HG02884 (cell line): Measurements from ENCODE around the gene ZNF296.

Experiments used
- ATAC-seq: cut with Tn5 transposase; IDR thresholded peaks from one replicate; pipeline ENCODE4 v1.9.1; 2021; ENCODE audit warnings: mild to moderate bottlenecking, moderate library complexity; ENCODE audit not compliant: unreplicated experiment

The ZNF296 gene

GRCh38 chr19:45103508-45104319 is 27.4 kb upstream of the ZNF296 start:
- no peak for ATAC-seq

- ATAC-seq = no peak
Measured at GRCh38 chr19:45103156-45103507, 26.9 kb upstream of the ZNF296 start.

DNA sequence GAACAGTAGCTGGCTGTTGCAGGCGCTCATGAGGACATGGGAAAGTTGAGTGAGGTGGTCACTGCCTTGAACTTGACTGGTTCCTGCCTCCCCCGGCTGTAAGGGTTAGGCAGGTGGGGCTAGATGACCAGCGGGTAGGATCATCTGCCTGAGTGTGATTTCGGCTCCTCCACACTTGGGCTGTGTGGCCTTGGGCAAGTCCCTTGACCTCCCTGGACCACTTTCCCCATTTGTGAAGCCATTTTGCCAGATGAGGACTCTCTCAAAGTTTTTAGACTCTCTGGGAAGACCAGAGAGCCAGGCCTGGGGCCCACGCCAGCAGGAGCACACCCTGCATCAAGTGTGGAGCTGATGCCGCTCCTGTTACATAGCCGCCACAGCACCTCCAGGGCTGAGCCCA is 26.2 kb upstream of the ZNF296 start:
- no peak for ATAC-seq

- no peak for ATAC-seq
Measured at GRCh38 chr19:45101806-45102205, 25.5 kb upstream of the ZNF296 start.

- ATAC-seq = no peak
Measured at GRCh38 chr19:45100846-45101252, 24.6 kb upstream of the ZNF296 start.

GRCh38 chr19:45100201-45100600 is 23.9 kb upstream of the ZNF296 start:
- no peak for ATAC-seq

- ATAC-seq = no peak
Measured at GRCh38 chr19:45099467-45100191, 23.4 kb upstream of the ZNF296 start.

DNA sequence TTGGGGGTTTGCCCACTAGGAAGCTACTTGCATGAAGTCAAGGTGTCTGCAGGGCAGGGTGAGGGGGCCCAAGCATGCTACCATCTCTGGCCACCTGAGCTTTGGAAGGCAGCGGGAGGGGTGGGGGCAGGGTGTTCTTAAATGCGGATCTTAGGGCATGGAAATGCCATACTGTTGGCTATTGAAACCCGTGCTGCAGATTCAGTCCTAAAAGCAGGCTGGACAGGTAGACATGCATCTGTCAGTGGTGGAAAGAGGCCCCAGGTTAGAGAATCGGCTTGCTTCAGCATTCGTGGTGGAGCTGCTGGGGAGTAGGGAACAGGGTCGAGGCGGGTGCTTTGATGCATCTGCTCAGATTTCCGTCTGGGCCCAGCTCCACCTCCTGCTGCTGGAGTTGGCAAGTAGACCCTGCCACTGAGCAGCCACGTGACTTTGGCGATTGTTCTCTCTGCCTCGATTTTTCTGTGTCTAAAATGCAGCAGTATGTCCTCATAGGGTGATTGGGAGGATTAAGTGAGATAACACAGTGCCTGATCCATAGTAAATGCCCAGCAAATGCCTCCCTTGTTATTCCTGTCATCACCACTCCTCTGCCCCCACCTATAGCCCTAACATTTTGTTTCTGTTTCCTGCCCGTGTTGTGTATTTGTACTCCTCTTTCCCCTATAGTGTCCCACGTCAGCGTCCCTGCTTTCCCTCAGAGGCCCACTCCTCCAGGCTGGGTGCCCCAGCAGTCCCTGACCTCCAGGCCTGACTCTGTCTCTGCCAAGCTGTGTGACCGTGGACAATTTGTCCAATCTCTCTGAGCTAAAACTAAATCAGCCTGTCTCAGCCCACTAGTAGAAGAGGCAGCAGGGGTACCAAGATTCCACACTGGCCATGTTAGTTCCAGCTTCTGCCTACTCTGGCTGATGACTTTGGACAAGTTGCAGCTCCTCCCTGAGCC is 22.5 kb upstream of the ZNF296 start:
- ATAC-seq = no peak

DNA sequence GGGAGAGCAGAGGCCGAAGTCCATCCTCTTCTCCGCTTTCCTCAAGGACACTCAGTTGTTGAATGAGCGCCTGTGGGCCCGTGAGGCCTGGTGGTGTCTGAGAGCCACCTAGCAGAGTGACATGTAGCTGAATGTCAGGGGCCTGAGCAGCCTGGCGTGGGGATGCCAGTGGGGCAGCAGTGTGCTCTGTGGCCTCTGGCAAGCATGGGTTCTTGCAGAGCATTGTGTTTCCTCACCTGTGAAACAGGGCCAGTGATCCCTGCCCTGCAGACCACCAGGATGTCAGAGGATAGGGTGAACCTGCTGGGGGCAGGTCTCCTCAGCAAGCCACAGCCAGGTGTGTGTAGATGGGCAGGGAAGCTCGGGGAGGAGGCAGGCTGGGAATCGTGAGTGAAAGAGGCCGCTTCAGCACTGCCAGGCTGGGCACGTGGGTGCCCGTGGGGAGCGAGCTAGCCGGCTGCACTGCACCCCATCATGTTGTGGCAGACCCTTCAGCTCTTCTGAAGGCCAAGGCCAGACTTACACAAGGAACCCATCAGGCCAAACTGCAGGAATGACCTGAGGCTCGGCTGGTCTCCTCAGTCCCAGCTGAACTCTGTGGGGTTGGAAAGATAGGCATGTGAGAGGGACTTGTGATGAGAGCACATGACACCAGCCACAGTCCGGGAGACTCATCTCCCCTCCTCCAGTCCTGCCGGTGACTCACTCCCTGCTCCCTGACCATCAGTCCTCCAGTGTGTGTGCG is 21.7 kb upstream of the ZNF296 start:
- ATAC-seq = no peak

GRCh38 chr19:45097450-45097775 is 21.1 kb upstream of the ZNF296 start:
- ATAC-seq = no peak

- no peak for ATAC-seq
Measured at GRCh38 chr19:45096700-45097099, 20.4 kb upstream of the ZNF296 start.

GRCh38 chr19:45095496-45096413 is 19.5 kb upstream of the ZNF296 start:
- no peak for ATAC-seq

DNA sequence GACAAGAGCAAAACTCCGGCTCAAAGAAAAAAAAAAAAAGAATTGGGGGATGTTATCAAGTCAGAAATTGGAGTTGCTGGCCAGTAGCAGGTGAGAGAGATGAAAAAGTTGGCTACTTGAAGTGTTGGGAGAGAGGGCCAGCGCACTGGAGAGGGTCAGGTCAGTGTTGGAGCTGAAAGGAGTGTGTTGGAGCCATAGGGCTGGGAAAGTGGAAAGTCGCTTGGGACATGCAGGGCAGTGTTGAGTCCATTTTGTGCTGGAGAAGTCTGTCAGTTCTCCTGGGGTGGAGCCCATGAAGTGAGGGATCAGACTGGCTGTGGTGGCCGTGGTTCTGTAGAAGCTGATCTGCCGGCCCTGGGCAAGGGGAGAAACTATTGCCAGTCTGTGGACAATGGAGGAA is 18.4 kb upstream of the ZNF296 start:
- no peak for ATAC-seq

DNA sequence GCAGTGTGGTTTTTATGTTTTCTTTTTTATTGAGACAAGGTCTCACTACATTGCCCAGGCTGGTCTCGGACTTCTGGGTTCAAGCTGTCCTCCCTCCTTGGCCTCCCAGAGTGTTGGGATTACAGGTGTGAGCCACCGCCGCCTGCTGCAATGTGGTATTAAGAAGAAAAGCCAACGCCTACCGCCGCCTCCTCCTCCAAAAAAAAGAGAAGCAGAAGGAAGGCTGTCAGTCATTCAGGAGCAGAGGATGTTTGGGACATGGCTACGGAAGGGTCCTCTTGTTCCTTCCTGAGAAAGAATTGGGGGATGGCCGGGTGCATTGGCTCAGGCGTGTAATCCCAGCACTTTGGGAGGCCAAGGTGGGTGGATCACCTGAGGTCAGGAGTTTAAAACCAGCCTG is 17.9 kb upstream of the ZNF296 start:
- no peak for ATAC-seq

- ATAC-seq = peak; percentile 44
Measured at GRCh38 chr19:45092747-45093678, 16.7 kb upstream of the ZNF296 start, which contains the start of gene PPP1R37. PPP1R37 (plus strand) TSS chr19:45093179; CDS start chr19:45093326, 147 bp downstream.

DNA sequence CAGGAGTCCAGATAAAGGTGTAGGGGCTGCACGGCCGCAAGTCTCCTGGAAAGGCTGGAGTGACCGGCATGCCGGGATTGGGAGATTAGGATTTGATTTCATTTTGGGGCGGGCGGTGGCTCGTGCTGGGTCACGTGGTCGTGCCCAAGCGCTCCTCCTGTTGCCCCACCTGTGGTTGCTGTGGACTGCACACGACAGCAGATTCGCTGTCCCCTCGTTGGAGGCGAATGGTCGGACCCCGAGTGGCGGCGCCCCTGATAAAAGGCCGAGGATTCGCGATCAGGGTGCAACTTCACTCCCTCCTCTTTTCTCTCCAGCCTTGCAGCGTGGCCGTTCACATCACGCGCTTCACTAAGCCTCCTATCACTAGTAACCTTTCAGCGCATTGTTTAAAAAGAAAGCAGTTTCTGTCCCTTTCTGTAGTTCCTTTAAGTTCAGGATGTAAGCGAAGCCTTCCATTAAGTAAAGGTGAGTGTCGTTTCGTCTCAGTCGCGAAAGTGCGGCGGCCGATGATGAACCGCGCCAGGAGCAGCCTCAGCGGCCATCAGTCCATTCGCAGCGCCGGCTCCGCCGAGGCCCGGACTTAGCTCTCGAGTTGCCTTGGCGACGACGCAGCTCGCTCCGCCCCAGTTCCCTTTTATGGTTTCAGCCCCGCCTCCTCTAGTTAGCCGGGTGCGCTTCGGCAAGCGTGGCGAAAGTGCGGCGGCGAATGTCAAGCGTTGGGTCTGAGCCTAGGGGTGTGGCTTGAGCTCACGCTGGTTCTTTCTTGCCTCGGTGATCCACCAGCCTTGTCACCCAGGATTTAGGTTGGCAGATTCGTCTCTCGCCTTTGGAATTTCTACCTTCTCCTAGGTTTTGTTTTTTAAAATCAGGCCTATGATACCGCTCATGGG is 15.0 kb upstream of the ZNF296 start:
- ATAC-seq = peak; percentile 52

DNA sequence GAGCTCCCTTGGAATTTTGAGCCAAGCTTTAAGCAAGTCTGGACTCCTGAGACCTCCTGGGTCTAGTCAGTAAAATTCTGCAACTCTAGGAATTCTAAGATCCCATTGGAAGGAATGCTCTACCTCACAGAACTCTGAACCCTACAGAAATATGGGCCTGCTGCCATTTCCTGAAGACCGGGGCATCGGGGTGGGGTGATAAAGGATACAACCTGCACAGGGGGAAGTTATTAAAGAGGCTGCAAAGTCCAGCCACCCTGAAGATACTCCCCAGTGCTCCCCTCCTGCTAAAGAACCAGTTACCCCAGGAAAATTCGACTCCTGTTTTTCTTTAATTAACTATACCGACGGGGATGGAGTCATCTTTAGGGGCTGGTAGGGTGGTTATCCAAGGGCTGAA is 14.3 kb upstream of the ZNF296 start:
- no peak for ATAC-seq

- no peak for ATAC-seq
Measured at GRCh38 chr19:45090034-45090433, 13.8 kb upstream of the ZNF296 start.
